Mesendoderm (in vitro differentiated cells): Measurements from ENCODE around the gene SEMA7A.

ENCODE experiments used
- DNase-seq: peaks from one replicate; pipeline ENCODE4 v3.0.0; 2013
- H2AK5ac ChIP-seq: 2 replicates; pipeline ENCODE4 v1.6.1; 2013; ENCODE audit warnings: low read length, inconsistent platforms
- H2BK120ac ChIP-seq: 2 replicates; pipeline ENCODE4 v1.6.1; 2013; ENCODE audit warnings: low read depth, mild to moderate bottlenecking, low read length, moderate library complexity, mixed read lengths
- H2BK15ac ChIP-seq: replicated peaks from 2 replicates; pipeline ENCODE4 v1.6.1; 2013; ENCODE audit warnings: low read depth, mild to moderate bottlenecking, moderate library complexity
- H2BK5ac ChIP-seq: 2 replicates; pipeline ENCODE4 v1.6.1; 2013; ENCODE audit warnings: low read length, inconsistent platforms
- H3K18ac ChIP-seq: 2 replicates; pipeline ENCODE4 v1.6.1; 2013; ENCODE audit warnings: mild to moderate bottlenecking, low read length, mixed read lengths
- H3K23ac ChIP-seq: one replicate; pipeline ENCODE4 v1.6.1; 2013; ENCODE audit warnings: low read length
- H3K27ac ChIP-seq: 2 replicates; pipeline ENCODE4 v1.5.1; 2013; ENCODE audit warnings: low read depth, mild to moderate bottlenecking, inconsistent platforms, low read length, moderate library complexity
- H3K27me3 ChIP-seq: 2 replicates; pipeline ENCODE4 v1.6.1; 2013; ENCODE audit warnings: low read length, control low read depth, mild to moderate bottlenecking, inconsistent platforms; ENCODE audit not compliant: insufficient read depth, poor library complexity
- H3K36me3 ChIP-seq: 2 replicates; pipeline ENCODE4 v1.6.1; 2013; ENCODE audit warnings: low read length, inconsistent platforms; ENCODE audit not compliant: control insufficient read depth, insufficient read depth
- H3K4ac ChIP-seq: one replicate; pipeline ENCODE4 v1.6.1; 2013; ENCODE audit warnings: low read depth, mild to moderate bottlenecking, low read length, moderate library complexity
- H3K4me1 ChIP-seq: 2 replicates; pipeline ENCODE4 v1.6.1; 2013; ENCODE audit warnings: low read depth, low read length, inconsistent platforms; ENCODE audit not compliant: control insufficient read depth
- H3K4me2 ChIP-seq: 2 replicates; pipeline ENCODE4 v1.6.1; 2013; ENCODE audit warnings: low read length
- H3K4me3 ChIP-seq: 2 replicates; pipeline ENCODE4 v1.5.1; 2013; ENCODE audit warnings: mild to moderate bottlenecking, low read length
- H3K56ac ChIP-seq: one replicate; pipeline ENCODE4 v1.6.1; 2013; ENCODE audit warnings: low read length
- H3K79me1 ChIP-seq: 2 replicates; pipeline ENCODE4 v1.6.1; 2013; ENCODE audit warnings: low read length, inconsistent platforms
- H3K79me2 ChIP-seq: 2 replicates; pipeline ENCODE4 v1.6.1; 2013; ENCODE audit warnings: mild to moderate bottlenecking, low read length; ENCODE audit not compliant: control insufficient read depth, insufficient read depth
- H3K9ac ChIP-seq: 2 replicates; pipeline ENCODE4 v1.6.1; 2013; ENCODE audit warnings: low read length, inconsistent platforms
- H4K5ac ChIP-seq: one replicate; pipeline ENCODE4 v1.6.1; 2013; ENCODE audit warnings: low read length
- H4K8ac ChIP-seq: one replicate; pipeline ENCODE4 v1.6.1; 2013; ENCODE audit warnings: low read depth, mild to moderate bottlenecking, control low read depth, low read length, moderate library complexity
- WGBS: extraction: QIAGEN DNeasy Blood & Tissue Kit; methylation state at CpG from one replicate; pipeline ENCODE4 v1.1.7; 2013; ENCODE audit warnings: low lambda C conversion rate, missing lambda C conversion rate; ENCODE audit not compliant: insufficient coverage; ENCODE audit errors: extremely low coverage; 5-methylcytosine and 5-hydroxymethylcytosine counted together

Gene SEMA7A

DNA sequence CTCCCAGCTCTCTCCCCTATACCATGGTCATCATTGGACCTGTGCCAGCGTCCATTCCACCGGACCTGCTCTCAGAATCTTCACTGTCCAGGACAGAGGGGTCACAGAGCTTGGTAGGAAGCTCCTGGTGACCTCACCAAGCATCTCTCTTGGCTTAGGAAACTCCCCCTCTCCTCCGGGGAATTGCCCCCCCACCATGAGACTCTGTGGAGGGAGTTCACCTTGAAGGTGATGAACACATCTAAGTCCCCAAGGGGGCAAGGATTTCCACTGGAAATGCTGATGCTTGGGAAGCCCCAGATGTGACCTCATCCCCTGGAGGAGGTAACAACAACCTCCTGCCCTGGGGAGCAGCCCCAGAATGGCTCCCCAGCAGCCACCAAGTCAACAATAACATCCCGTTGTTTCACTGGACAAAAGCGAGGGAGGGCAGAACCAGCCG lies 3.2 kb downstream of the SEMA7A start:
- no peak overlapping the region for H3K4me3 ChIP-seq
- no peak overlapping the region for H2BK5ac ChIP-seq
- H2BK15ac ChIP-seq, result no peak overlapping the region
- H3K79me2 ChIP-seq, result peaks cover 14% of the 10 kb centered on the region
- no peaks in the 10 kb centered on the region for H3K27me3 ChIP-seq
- no peaks in the 10 kb centered on the region for H3K36me3 ChIP-seq
- no CpG with 5 or more reads among the region's 6 CpGs for WGBS
- H2AK5ac ChIP-seq, result no peak overlapping the region
- no peak overlapping the region for H3K9ac ChIP-seq
- no peak overlapping the region for H3K4ac ChIP-seq
- H3K23ac ChIP-seq, result no peak overlapping the region
- H3K18ac ChIP-seq, result no peak overlapping the region
- no peak for DNase-seq
- H3K79me1 ChIP-seq, result peaks cover 24% of the 10 kb centered on the region
- H3K27ac ChIP-seq, result no peak overlapping the region
- H3K4me2 ChIP-seq, result no peak overlapping the region
- H3K56ac ChIP-seq, result no peak overlapping the region
- H4K8ac ChIP-seq, result no peak overlapping the region
- no peak overlapping the region for H4K5ac ChIP-seq
- no peak overlapping the region for H2BK120ac ChIP-seq
- H3K4me1 ChIP-seq, result peaks cover 10% of the 10 kb centered on the region

DNA sequence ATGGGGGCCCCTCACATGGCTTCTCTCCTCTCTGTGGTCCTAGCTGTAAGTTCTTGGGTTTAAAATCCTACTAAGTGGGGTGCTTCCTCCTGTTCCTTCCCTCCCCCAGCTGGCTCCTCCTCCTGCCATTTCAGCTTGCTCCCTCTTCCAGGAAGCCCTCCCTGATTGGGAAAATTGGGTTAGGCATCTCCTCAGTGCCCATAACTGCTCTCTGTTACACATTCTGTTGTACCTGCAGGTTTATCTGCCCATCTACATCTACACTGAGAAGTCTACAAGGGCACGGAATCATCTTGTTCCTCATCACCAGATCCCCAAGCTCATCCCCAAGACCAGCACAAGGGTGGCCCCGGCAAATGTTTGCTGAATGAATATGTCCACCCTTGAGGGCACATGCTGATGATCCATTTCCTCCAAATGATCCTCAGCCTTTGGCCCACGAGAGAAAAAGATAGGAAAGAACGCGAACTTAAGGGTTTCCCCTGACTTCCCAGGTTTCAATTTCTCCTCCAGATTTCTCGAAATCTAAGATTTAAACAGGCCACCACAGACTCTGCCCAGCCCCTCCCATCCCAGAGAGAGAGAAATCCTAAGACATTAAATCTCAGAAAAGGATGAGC lies 3.9 kb downstream of the SEMA7A start:
- H3K36me3 ChIP-seq, result no peaks in the 10 kb centered on the region
- no peak overlapping the region for H3K27ac ChIP-seq
- no peak overlapping the region for H3K56ac ChIP-seq
- H2BK15ac ChIP-seq, result no peak overlapping the region
- H3K18ac ChIP-seq, result no peak overlapping the region
- no CpG with 5 or more reads among the region's 6 CpGs for WGBS
- peaks cover 10% of the 10 kb centered on the region for H3K4me1 ChIP-seq
- peaks cover 14% of the 10 kb centered on the region for H3K79me2 ChIP-seq
- no peak overlapping the region for H3K9ac ChIP-seq
- H3K23ac ChIP-seq, result no peak overlapping the region
- H3K4me2 ChIP-seq, result no peak overlapping the region
- H2BK120ac ChIP-seq, result no peak overlapping the region
- no peak overlapping the region for H3K4me3 ChIP-seq
- H2BK5ac ChIP-seq, result no peak overlapping the region
- H3K79me1 ChIP-seq, result peaks cover 24% of the 10 kb centered on the region
- H3K27me3 ChIP-seq, result no peaks in the 10 kb centered on the region
- no peak overlapping the region for H4K5ac ChIP-seq
- no peak overlapping the region for H4K8ac ChIP-seq
- no peak overlapping the region for H2AK5ac ChIP-seq
- no peak overlapping the region for H3K4ac ChIP-seq
- no peak for DNase-seq

- Histone ChIP-seq H2AK5ac (no peak overlapping the region), H4K5ac (no peak overlapping the region), H3K27me3 (no peaks in the 10 kb centered on the region), H2BK15ac (no peak overlapping the region), H3K36me3 (no peaks in the 10 kb centered on the region), H2BK120ac (no peak overlapping the region), H3K18ac (no peak overlapping the region), H3K27ac (no peak overlapping the region), H3K9ac (no peak overlapping the region), H3K56ac (peak overlapping the region; percentile 73), H3K4ac (no peak overlapping the region), H3K79me2 (peaks cover 14% of the 10 kb centered on the region), H3K4me2 (no peak overlapping the region), H4K8ac (no peak overlapping the region), H3K23ac (peak overlapping the region; percentile 45), H3K4me3 (no peak overlapping the region), H3K4me1 (peaks cover 7% of the 10 kb centered on the region), H3K79me1 (peaks cover 27% of the 10 kb centered on the region), H2BK5ac (no peak overlapping the region)
- WGBS, result no CpG with 5 or more reads among the region's 14 CpGs
- DNase-seq, result no peak
Observed at GRCh38 chr15:74428970-74429780, 4.6 kb downstream of the SEMA7A start.

- DNase-seq, result no peak
- H3K18ac ChIP-seq, result no peak overlapping the region
- no CpG with 5 or more reads among the region's 5 CpGs for WGBS
Observed at GRCh38 chr15:74428442-74428787, 5.3 kb downstream of the SEMA7A start.

DNA sequence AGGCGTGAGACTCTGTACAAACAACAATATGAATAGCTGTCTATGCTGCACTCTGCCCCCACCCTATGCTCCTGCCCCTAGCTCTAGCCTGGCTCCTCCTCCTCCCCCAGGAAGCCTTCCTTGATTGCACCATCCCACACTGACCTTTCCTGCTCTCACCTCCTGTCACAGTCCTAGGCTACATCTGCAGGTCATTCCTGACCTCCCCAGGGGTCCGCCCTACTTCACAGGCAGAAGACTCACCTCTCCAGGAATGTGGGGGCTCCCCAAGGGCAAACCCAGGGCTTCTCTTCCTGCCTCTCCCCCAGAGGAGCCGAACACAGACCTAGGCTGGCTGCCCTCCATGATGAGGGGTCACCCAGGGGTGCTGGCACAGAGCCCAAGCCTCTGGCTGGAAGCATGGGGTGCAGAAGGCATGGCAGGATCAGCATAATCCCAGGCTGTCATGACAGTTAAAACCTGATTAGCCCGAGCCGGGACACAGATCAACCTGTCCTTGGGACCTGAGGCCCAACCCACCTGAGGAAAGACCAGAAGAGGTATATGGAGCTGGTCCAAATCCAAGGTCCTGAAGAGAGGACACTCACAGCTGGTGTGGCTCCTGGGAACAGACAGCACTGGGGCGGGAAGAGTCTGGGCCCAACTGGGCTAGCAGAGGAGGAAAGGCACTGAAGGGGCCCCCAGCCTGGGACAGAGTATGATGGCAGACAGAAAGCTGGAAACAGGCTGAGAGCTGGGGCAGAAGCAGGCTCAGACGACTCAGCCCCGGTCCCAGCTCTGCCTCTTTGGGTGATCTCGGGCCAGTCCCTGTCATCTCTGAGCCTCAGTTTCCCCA lies 5.9 kb downstream of the SEMA7A start:
- Histone ChIP-seq H2AK5ac (no peak overlapping the region), H3K27me3 (no peaks in the 10 kb centered on the region), H3K23ac (no peak overlapping the region), H4K8ac (no peak overlapping the region), H3K9ac (no peak overlapping the region), H3K79me2 (peaks cover 14% of the 10 kb centered on the region), H3K4me2 (no peak overlapping the region), H2BK120ac (no peak overlapping the region), H3K56ac (no peak overlapping the region), H2BK5ac (no peak overlapping the region), H3K36me3 (no peaks in the 10 kb centered on the region), H3K79me1 (peaks cover 27% of the 10 kb centered on the region), H3K4me1 (peaks cover 14% of the 10 kb centered on the region), H3K27ac (no peak overlapping the region), H3K4me3 (no peak overlapping the region), H3K18ac (no peak overlapping the region), H3K4ac (no peak overlapping the region), H2BK15ac (no peak overlapping the region), H4K5ac (no peak overlapping the region)
- no CpG with 5 or more reads among the region's 9 CpGs for WGBS
- no peak for DNase-seq

More at GRCh38 chr15:74428442-74428787, 5.3 kb downstream of the SEMA7A start:
- no peak overlapping the region for H4K8ac ChIP-seq
- no peak overlapping the region for H4K5ac ChIP-seq
- H3K4me2 ChIP-seq, result no peak overlapping the region
- no peak overlapping the region for H2BK15ac ChIP-seq
- H3K36me3 ChIP-seq, result no peaks in the 10 kb centered on the region
- no peak overlapping the region for H2AK5ac ChIP-seq
- H3K4me1 ChIP-seq, result peaks cover 8% of the 10 kb centered on the region
- no peak overlapping the region for H3K9ac ChIP-seq
- H3K4ac ChIP-seq, result no peak overlapping the region
- peaks cover 27% of the 10 kb centered on the region for H3K79me1 ChIP-seq
- H3K27me3 ChIP-seq, result no peaks in the 10 kb centered on the region
- H3K23ac ChIP-seq, result no peak overlapping the region
- H3K56ac ChIP-seq, result no peak overlapping the region
- peaks cover 14% of the 10 kb centered on the region for H3K79me2 ChIP-seq
- H2BK120ac ChIP-seq, result no peak overlapping the region
- H3K4me3 ChIP-seq, result no peak overlapping the region
- H3K27ac ChIP-seq, result no peak overlapping the region
- no peak overlapping the region for H2BK5ac ChIP-seq
